Heart left ventricle (tissue), 13 donors: ENCODE results near the gene C1orf115.

Source experiments
- POLR2A ChIP-seq, 2 donors: fragments of 450-650 bp; IDR thresholded peaks; one replicate each; pipeline ENCODE4 v1.6.1; 2017; ENCODE audit warnings: antibody characterized with exemption in 2 of 2, mild to moderate bottlenecking in 2 of 2, moderate library complexity in 2 of 2
- TF ChIP-seq, protein P1 (sequence below), 12 donors: fragments of 200-600 bp; sonication (generic) in 4 of 12; IDR thresholded peaks; one replicate each; pipeline versions ENCODE4 v1.5.0 to v1.8.0; 2018 to 2022; ENCODE audit warnings: antibody characterized with exemption in 12 of 12, mild to moderate bottlenecking in 5 of 12
- donor health status: ischemic (EF 13 %, LVEDD 7.1; RV severe dilation, severe dysfunction).
- donor health status: DM: no; HTN: yes; CAD: no.
- donor health status: DM: no; HTN: no; CAD: no.
- donor health status: ischemic (EF 25% LVEDD 6.9; RV normal size, moderate dysfunction).
- donor health status: ischemic (EF 25% LVEDD 5.7; RV mildly dilated, moderate dysfunction).
- donor health status: ischemic (EF 35%, LVEDD 5.7; RV mildly dilated, moderate dysfunction).
- donor health status: nonischemic (EF 11% LVEDD 7.7; RV severe dilation, severe dysfunction).
- donor health status: DM: yes; HTN: yes; CAD: no.
- donor health status: PGD.
- donor health status: ischemic (EF 29% LVEDD 5.4; RV normal size, mild dysfunction).
- donor health status: nonischemic (EF 23%, LVEDD 6.1; RV moderate dilation, normal function).

DNA sequence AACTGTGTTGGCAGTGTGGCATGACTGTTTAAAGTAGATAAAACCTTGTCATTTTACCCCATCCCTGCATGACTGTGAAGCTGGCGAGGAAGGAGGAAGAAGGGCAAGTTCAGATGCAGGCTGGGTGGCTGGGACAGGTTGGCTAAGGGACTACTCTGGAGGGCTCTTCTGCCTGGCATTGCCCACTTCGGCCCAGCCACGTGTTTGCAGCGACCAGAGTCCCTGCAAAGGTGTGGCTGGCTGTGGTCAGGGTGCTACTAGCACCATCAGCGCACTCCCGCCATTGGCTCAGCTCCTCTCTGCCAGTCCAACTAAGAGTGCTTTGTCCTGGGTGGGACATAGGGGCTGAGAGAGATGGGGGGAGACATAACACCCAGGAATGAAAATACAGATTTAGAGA lies 7.2 kb downstream of the C1orf115 start:
- TF ChIP-seq, protein P1, sequence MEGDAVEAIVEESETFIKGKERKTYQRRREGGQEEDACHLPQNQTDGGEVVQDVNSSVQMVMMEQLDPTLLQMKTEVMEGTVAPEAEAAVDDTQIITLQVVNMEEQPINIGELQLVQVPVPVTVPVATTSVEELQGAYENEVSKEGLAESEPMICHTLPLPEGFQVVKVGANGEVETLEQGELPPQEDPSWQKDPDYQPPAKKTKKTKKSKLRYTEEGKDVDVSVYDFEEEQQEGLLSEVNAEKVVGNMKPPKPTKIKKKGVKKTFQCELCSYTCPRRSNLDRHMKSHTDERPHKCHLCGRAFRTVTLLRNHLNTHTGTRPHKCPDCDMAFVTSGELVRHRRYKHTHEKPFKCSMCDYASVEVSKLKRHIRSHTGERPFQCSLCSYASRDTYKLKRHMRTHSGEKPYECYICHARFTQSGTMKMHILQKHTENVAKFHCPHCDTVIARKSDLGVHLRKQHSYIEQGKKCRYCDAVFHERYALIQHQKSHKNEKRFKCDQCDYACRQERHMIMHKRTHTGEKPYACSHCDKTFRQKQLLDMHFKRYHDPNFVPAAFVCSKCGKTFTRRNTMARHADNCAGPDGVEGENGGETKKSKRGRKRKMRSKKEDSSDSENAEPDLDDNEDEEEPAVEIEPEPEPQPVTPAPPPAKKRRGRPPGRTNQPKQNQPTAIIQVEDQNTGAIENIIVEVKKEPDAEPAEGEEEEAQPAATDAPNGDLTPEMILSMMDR (IDR thresholded peaks at IDR 0.05): no peak
- TF ChIP-seq POLR2A (IDR thresholded peaks at IDR 0.05): no peak
